ENCODE measurements around the gene RAX2.

Gene RAX2

GRCh38 chr19:3801412-3802096 lies 29.5 kb upstream of the RAX2 start:
- no peak for DNase-seq (ENCODE audit: low read depth in 1 of 2, low spot score in 1 of 2)

- no peak for DNase-seq (ENCODE audit: low read depth in 1 of 2, low spot score in 1 of 2)
Observed at GRCh38 chr19:3800996-3801395, 29.0 kb upstream of the RAX2 start.

GRCh38 chr19:3798137-3798536 lies 26.1 kb upstream of the RAX2 start:
- DNase-seq (ENCODE audit: low read depth in 1 of 2, low spot score in 1 of 2) = no peak

GRCh38 chr19:3796358-3796757 lies 24.3 kb upstream of the RAX2 start:
- DNase-seq (ENCODE audit: low read depth in 1 of 2, low spot score in 1 of 2) = no peak

GRCh38 chr19:3793799-3794198 lies 21.8 kb upstream of the RAX2 start:
- DNase-seq (ENCODE audit: low read depth in 1 of 2, low spot score in 1 of 2) = no peak

GRCh38 chr19:3792114-3792513 lies 20.1 kb upstream of the RAX2 start:
- no peak for DNase-seq (ENCODE audit: low read depth in 1 of 2, low spot score in 1 of 2)

GRCh38 chr19:3790941-3791340 lies 18.9 kb upstream of the RAX2 start:
- DNase-seq (ENCODE audit: low read depth in 1 of 2, low spot score in 1 of 2) = no peak

- no peak for DNase-seq (ENCODE audit: low read depth in 1 of 2, low spot score in 1 of 2)
Observed at GRCh38 chr19:3790209-3790734, 18.2 kb upstream of the RAX2 start.

- DNase-seq (ENCODE audit: low read depth in 1 of 2, low spot score in 1 of 2) = no peak
Observed at GRCh38 chr19:3788996-3789778, 17.2 kb upstream of the RAX2 start.

GRCh38 chr19:3785938-3786824 lies 14.2 kb upstream of the RAX2 start, which contains the start of gene MATK:
MATK (minus strand) TSS chr19:3786381; CDS start chr19:3785135, 1,246 bp downstream.
- peak in 1 of 2 donors; percentile 8 for DNase-seq (ENCODE audit: low read depth in 1 of 2, low spot score in 1 of 2)

GRCh38 chr19:3785451-3785937 lies 13.5 kb upstream of the RAX2 start:
- DNase-seq (ENCODE audit: low read depth in 1 of 2, low spot score in 1 of 2) = peak in 1 of 2 donors; percentile 16

GRCh38 chr19:3784607-3785450 lies 12.8 kb upstream of the RAX2 start:
- no peak for DNase-seq (ENCODE audit: low read depth in 1 of 2, low spot score in 1 of 2)

- DNase-seq (ENCODE audit: low read depth in 1 of 2, low spot score in 1 of 2) = peak in 1 of 2 donors; percentile 16
Observed at GRCh38 chr19:3783660-3784584, 11.9 kb upstream of the RAX2 start.

- no peak for DNase-seq (ENCODE audit: low read depth in 1 of 2, low spot score in 1 of 2)
Observed at GRCh38 chr19:3782903-3783302, 10.9 kb upstream of the RAX2 start.

GRCh38 chr19:3782330-3782729 lies 10.3 kb upstream of the RAX2 start:
- no peak for DNase-seq (ENCODE audit: low read depth in 1 of 2, low spot score in 1 of 2)

- no peak for DNase-seq (ENCODE audit: low read depth in 1 of 2, low spot score in 1 of 2)
Observed at GRCh38 chr19:3781603-3782002, 9.6 kb upstream of the RAX2 start.

- DNase-seq (ENCODE audit: low read depth in 1 of 2, low spot score in 1 of 2) = no peak
Observed at GRCh38 chr19:3780786-3781304, 8.8 kb upstream of the RAX2 start.

- no peak for DNase-seq (ENCODE audit: low read depth in 1 of 2, low spot score in 1 of 2)
Observed at GRCh38 chr19:3778899-3779723, 7.1 kb upstream of the RAX2 start.
